ENCODE measurements around the gene MEMO1. TPM values are rescaled to one million over a fixed set of nuclear protein-coding genes. Genes with fewer than 3 reads are reported as not detected.

The MEMO1 gene
- total and polyA plus RNA-seq, 2 donors (not counting 1 experiment from before 2014, with no cell fraction given), result 44.8 to 65.8 TPM

DNA sequence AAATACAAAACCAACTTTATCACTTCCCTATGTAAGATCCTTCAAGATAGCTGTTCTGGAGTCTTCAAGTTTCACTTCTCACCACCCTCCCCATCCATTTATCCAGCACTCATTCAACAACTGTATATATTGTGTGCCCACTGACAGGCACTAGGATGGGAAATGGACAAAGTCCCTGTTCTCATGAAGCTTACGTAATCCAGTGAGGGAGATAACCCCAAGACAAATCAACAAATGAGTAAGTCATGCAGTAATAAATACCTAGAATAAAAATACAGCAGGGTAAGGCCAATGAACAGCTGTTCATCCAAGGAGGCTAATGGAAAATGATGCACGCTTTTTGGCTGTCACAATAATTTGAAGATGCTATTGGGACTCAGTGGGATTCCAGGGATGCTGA is 133.8 kb downstream of the MEMO1 start:
- H3K4me1 ChIP-seq (ENCODE audit: control insufficient read depth in 2 of 2, insufficient read depth in 2 of 2, low read length in 2 of 2), result no peaks in the 10 kb centered on the region
- POLR2A ChIA-PET, result no interaction called here
- no peaks in the 10 kb centered on the region for H3K9me3 ChIP-seq (ENCODE audit: control extremely low read depth in 1 of 3, control insufficient read depth in 2 of 3, insufficient read depth in 1 of 3, low read length in 2 of 3)
- Mint-ChIP-seq H3K4me3 (no peak overlapping the region), H3K27me3 (no peaks in the 10 kb centered on the region), H3K9me3 (ENCODE audit: insufficient read depth) (no peaks in the 10 kb centered on the region), H3K4me1 (no peaks in the 10 kb centered on the region), H3K27ac (no peak overlapping the region)
- H3K79me2 ChIP-seq (ENCODE audit: control insufficient read depth, insufficient read depth, low read length), result no peaks in the 10 kb centered on the region
- intact Hi-C loops (cut with micrococcal nuclease), result no loop called here
- H3K36me3 ChIP-seq (replicated peaks in 1 of 2; ENCODE audit: control extremely low read depth in 1 of 2, control insufficient read depth in 1 of 2, extremely low read depth in 1 of 2, insufficient read depth in 2 of 2, low read length in 1 of 2), result peaks cover 4 to 5% of the 10 kb centered on the region in 2 experiments
- CTCF ChIA-PET, result no interaction called here
- no peak overlapping the region for H3K27ac ChIP-seq (ENCODE audit: low read length in 2 of 2)
- ATAC-seq (ENCODE audit: low read depth), result no peak
- H3K9ac ChIP-seq (ENCODE audit: low read length), result no peak overlapping the region
- no peaks in the 10 kb centered on the region for H3K27me3 ChIP-seq (replicated peaks in 1 of 4; ENCODE audit: control extremely low read depth in 1 of 4, control insufficient read depth in 3 of 4, insufficient read depth in 4 of 4, low read length in 3 of 4)
- no peak for TF ChIP-seq EZH2 (IDR thresholded peaks at IDR 0.05; ENCODE audit: borderline replicate concordance, insufficient read depth, low read depth, low read length, poor library complexity, severe bottlenecking)
- TF ChIP-seq, protein P1, sequence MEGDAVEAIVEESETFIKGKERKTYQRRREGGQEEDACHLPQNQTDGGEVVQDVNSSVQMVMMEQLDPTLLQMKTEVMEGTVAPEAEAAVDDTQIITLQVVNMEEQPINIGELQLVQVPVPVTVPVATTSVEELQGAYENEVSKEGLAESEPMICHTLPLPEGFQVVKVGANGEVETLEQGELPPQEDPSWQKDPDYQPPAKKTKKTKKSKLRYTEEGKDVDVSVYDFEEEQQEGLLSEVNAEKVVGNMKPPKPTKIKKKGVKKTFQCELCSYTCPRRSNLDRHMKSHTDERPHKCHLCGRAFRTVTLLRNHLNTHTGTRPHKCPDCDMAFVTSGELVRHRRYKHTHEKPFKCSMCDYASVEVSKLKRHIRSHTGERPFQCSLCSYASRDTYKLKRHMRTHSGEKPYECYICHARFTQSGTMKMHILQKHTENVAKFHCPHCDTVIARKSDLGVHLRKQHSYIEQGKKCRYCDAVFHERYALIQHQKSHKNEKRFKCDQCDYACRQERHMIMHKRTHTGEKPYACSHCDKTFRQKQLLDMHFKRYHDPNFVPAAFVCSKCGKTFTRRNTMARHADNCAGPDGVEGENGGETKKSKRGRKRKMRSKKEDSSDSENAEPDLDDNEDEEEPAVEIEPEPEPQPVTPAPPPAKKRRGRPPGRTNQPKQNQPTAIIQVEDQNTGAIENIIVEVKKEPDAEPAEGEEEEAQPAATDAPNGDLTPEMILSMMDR (IDR thresholded peaks at IDR 0.05), result no peak
- no peaks in the 10 kb centered on the region for H4K20me1 ChIP-seq (ENCODE audit: control insufficient read depth, insufficient read depth, low read length, poor library complexity, severe bottlenecking)
- no peak overlapping the region for H3K4me3 ChIP-seq (ENCODE audit: control extremely low read depth in 1 of 5, extremely low read depth in 1 of 5, insufficient read depth in 1 of 5, low read depth in 2 of 5, low read length in 4 of 5)
- H2AFZ ChIP-seq (ENCODE audit: insufficient read depth, low read depth, low read length, poor library complexity, severe bottlenecking), result no peak overlapping the region
- WGBS (ENCODE audit: insufficient coverage), result no CpG with 5 or more reads among the region's 2 CpGs
- no peak for DNase-seq
- H3K4me2 ChIP-seq (replicated peaks; ENCODE audit: low read depth, low read length, poor library complexity, severe bottlenecking), result no peak overlapping the region

DNA sequence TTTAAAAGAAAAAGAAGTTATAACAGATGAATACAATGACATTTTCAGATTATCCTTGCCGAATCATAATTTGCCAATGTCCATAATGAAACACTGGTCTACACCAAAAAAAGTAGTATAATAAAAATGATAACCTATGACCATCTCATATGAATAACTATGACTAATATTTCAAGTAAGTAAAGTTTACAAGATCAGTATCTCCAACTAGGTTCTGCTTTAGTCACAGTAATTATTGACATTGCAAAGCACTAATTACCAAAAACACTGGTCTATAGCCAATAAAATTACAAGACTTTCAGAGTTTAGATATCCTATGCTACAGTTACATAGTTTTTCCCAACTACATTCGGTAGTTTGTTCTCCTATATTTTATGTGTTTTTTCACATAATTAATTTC is 136.7 kb downstream of the MEMO1 start:
- no peaks in the 10 kb centered on the region for H3K4me1 Mint-ChIP-seq
- H3K4me1 ChIP-seq (ENCODE audit: control insufficient read depth in 2 of 2, insufficient read depth in 2 of 2, low read length in 2 of 2), result no peaks in the 10 kb centered on the region
- H3K9me3 ChIP-seq (ENCODE audit: control extremely low read depth in 1 of 3, control insufficient read depth in 2 of 3, insufficient read depth in 1 of 3, low read length in 2 of 3), result no peaks in the 10 kb centered on the region
- ChIA-PET CTCF (no interaction called here), POLR2A (no interaction called here)
- H4K20me1 ChIP-seq (ENCODE audit: control insufficient read depth, insufficient read depth, low read length, poor library complexity, severe bottlenecking), result no peaks in the 10 kb centered on the region
- no peak overlapping the region for H3K27ac Mint-ChIP-seq
- TF ChIP-seq, protein P1 (IDR thresholded peaks at IDR 0.05), result no peak
- TF ChIP-seq EZH2 (IDR thresholded peaks at IDR 0.05; ENCODE audit: borderline replicate concordance, insufficient read depth, low read depth, low read length, poor library complexity, severe bottlenecking), result no peak
- no peaks in the 10 kb centered on the region for H3K27me3 ChIP-seq (replicated peaks in 1 of 4; ENCODE audit: control extremely low read depth in 1 of 4, control insufficient read depth in 3 of 4, insufficient read depth in 4 of 4, low read length in 3 of 4)
- H3K27ac ChIP-seq (ENCODE audit: low read length in 2 of 2), result no peak overlapping the region
- no peaks in the 10 kb centered on the region for H3K9me3 Mint-ChIP-seq (ENCODE audit: insufficient read depth)
- DNase-seq, result no peak
- no peak overlapping the region for H3K9ac ChIP-seq (ENCODE audit: low read length)
- no peak overlapping the region for H3K4me2 ChIP-seq (replicated peaks; ENCODE audit: low read depth, low read length, poor library complexity, severe bottlenecking)
- no peak overlapping the region for H3K4me3 ChIP-seq (ENCODE audit: control extremely low read depth in 1 of 5, extremely low read depth in 1 of 5, insufficient read depth in 1 of 5, low read depth in 2 of 5, low read length in 4 of 5)
- H3K27me3 Mint-ChIP-seq, result no peaks in the 10 kb centered on the region
- no peaks in the 10 kb centered on the region for H3K79me2 ChIP-seq (ENCODE audit: control insufficient read depth, insufficient read depth, low read length)
- H3K36me3 ChIP-seq (replicated peaks in 1 of 2; ENCODE audit: control extremely low read depth in 1 of 2, control insufficient read depth in 1 of 2, extremely low read depth in 1 of 2, insufficient read depth in 2 of 2, low read length in 1 of 2), result peaks cover 4% of the 10 kb centered on the region in 2 experiments
- no peak for ATAC-seq (ENCODE audit: low read depth)
- WGBS (ENCODE audit: insufficient coverage), result no CpG with 5 or more reads among the region's 2 CpGs
- intact Hi-C loops (cut with micrococcal nuclease), result no loop called here
- no peak overlapping the region for H3K4me3 Mint-ChIP-seq
- no peak overlapping the region for H2AFZ ChIP-seq (ENCODE audit: insufficient read depth, low read depth, low read length, poor library complexity, severe bottlenecking)
